Stimulated activated naive CD8-positive, alpha-beta T cell treated with anti-CD3 and anti-CD28 coated beads, Interleukin-15, Interleukin-2, amounts not matched to agents 100 U/mL and 50 U/mL, for 24 hours (primary cell): ENCODE measurements around the gene CHMP1A.
A peak's percentile ranks its signal among the peaks of the same experiment; 100 is the strongest.

Experiments
- ATAC-seq: fragments of 150-1000 bp; cut with Tn5 transposase; one replicate; pipeline ENCODE4 v1.10.0; 2021
- DNase-seq: peaks from one replicate; pipeline ENCODE4 v3.0.0; 2021

CHMP1A gene

GRCh38 chr16:89602952-89603590, 54.4 kb downstream of the CHMP1A start:
- ATAC-seq (no peak), DNase-seq (no peak)

- peak; percentile 75 for DNase-seq
- peak; percentile 91 for ATAC-seq
Measured at GRCh38 chr16:89602273-89602951, 55.1 kb downstream of the CHMP1A start.

- no peak for DNase-seq
- no peak for ATAC-seq
Measured at GRCh38 chr16:89601906-89602272, 55.6 kb downstream of the CHMP1A start.

DNA sequence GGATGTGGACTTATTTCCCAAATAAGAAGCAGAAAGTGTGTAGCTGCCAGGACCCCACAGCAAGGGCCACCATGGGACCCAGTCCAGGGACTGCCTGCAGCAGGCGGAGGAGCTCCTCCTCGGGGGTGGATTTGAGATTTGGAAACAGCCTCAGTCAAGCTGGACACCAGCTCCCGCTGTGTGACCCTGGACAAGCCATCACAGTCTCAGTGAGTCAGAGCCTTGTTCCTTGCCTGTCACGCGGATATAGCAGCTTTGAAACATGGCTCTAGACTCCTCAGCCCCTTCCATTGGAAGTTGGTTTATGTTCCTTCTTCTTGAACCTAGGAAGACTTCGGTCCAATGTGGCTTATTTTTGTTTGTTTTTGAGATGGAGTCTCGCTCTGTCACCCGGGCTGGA, 56.6 kb downstream of the CHMP1A start:
- DNase-seq, result no peak
- ATAC-seq, result no peak

- no peak for ATAC-seq
Measured at GRCh38 chr16:89600427-89600826, 57.1 kb downstream of the CHMP1A start.

DNA sequence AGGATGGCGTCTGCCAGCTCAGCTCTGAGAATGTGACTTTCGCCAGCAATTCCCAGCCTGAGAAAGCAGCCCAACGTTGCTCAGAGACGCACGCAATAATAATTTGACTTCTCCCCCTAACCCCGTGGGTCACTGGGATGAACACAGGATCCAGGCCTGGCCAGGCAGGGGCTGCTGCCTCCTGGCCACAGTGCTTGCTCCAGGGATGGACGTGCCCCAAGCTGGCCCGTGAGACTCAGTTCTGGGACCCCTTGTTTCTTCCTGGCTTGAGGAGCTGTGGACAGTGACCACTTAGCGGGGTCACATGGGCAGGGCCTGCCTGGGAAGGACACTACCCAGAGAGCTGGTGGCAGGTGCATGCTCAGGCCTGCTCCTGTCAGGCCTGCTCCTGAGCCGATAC, 57.6 kb downstream of the CHMP1A start:
- DNase-seq (no peak), ATAC-seq (no peak)

More at GRCh38 chr16:89600427-89600826, 57.1 kb downstream of the CHMP1A start:
- no peak for DNase-seq

- ATAC-seq (peak; percentile 30), DNase-seq (peak; percentile 62)
Measured at GRCh38 chr16:89599451-89599858, 58.1 kb downstream of the CHMP1A start.

DNA sequence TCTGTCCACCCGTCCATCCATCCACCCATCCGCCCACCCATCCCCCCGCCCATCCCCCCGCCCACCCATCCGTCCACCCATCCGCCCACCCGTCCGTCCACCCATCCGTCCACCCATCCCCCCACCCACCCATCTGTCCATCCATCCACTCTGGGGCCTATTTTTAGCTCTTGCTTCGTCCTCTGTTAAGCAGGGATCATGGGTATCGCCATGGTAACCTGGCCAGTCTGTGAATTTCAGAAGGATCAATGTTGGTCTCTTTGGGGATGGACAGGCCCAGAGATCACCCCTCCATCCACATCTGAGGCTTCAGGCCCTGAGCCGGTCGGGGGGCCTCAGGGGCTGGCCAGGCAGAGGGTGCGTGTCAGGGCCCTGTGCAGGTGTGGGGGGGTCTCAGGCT, 59.3 kb downstream of the CHMP1A start:
- no peak for DNase-seq
- ATAC-seq, result no peak

- no peak for ATAC-seq
- no peak for DNase-seq
Measured at GRCh38 chr16:89596957-89597649, 60.4 kb downstream of the CHMP1A start.

DNA sequence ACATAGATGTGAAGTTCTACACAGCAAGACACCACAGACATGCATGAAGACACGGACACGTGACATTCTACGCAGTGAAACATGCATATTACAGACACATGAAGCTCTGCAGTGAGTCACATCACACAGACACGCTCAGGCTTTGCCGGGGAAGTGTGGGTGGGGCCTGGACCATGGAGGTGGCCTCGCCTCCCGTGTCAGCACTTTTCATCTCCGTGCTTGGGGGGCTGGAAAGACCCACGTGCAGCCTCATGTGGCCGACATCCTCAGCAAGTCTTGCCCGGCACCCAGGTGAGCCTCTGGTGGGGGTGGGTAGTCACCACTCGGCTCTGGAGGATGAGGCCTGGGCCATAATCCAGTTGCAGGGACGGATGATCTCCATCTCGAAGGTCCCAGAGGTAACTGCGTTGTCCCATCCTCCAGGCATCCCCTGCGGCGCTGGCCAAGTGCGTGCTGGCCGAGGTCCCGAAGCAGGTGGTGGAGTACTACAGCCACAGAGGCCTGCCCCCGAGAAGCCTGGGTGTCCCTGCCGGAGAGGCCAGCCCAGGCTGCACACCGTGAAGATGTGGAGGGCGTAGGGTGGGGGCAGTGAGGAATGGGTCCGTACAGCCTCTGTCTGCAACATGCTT, 61.3 kb downstream of the CHMP1A start:
- no peak for ATAC-seq
- no peak for DNase-seq

DNA sequence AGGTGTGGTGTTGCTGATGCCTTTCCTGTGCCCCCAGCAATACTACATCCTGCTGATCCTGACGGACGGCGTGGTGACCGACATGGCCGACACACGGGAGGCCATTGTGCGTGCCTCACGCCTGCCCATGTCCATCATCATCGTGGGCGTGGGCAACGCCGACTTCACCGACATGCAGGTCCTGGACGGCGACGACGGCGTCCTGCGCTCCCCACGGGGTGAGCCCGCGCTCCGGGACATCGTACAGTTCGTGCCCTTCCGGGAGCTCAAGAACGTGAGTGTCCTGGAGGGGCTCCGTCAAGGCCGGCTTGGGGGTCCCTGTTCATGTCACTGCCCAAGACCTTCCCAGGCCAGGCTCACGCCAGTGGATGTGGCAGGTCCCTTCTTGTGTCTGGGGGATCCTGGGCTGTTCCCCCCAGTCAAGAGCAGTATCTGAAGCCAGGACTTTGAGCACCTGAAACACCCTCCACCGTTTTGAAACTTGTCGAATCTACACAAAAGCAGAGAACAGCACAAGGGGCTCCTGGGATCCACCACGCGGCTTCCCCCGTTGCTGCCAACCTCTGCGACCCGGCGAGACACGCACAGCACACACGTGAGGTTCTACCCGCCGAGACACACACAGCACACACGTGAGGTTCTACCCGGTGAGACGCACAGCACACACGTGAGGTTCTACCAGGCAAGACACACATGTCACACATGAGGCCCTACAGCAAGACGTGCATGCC, 62.0 kb downstream of the CHMP1A start:
- ATAC-seq (no peak), DNase-seq (no peak)
